CD14-positive monocyte (primary cell): Measurements from ENCODE around the gene SLC24A4. TPM values are rescaled to one million over a fixed set of nuclear protein-coding genes. Genes with fewer than 3 reads are reported as not detected.
A peak's percentile ranks its signal among the peaks of the same experiment; 100 is the strongest.

Experiments
- DNase-seq, 3 donors: peaks; one replicate each; pipeline ENCODE4 v3.0.0-alpha.2; 2011 to 2022
- H2AFZ ChIP-seq: 2 replicates; pipeline ENCODE4 v1.6.0; 2012; ENCODE audit warnings: mild to moderate bottlenecking, low read depth, low read length, inconsistent platforms; ENCODE audit not compliant: insufficient read depth, poor library complexity, severe bottlenecking
- H3K27ac ChIP-seq, 2 donors: 1 replicate in 1 of 2; 2 replicates in 1 of 2; pipeline ENCODE4 v1.5.1; 2012 to 2013; ENCODE audit warnings: low read length in 2 of 2, control low read depth in 1 of 2, inconsistent platforms in 1 of 2, low read depth in 1 of 2, mild to moderate bottlenecking in 1 of 2
- H3K27me3 ChIP-seq, 2 donors: one replicate each; pipeline versions ENCODE4 v1.6.0 to v1.6.1; 2011 to 2013; ENCODE audit warnings: low read length in 2 of 2; ENCODE audit not compliant: control insufficient read depth in 2 of 2, insufficient read depth in 2 of 2
- H3K36me3 ChIP-seq, 2 donors: replicated peaks in 1 of 2; 1 replicate in 1 of 2; 2 replicates in 1 of 2; pipeline versions ENCODE4 v1.5.1 to v1.6.1; 2012 to 2013; ENCODE audit warnings: low read length in 2 of 2, control low read depth in 1 of 2, inconsistent platforms in 1 of 2, mild to moderate bottlenecking in 1 of 2; ENCODE audit not compliant: insufficient read depth in 2 of 2, control insufficient read depth in 1 of 2
- H3K4me1 ChIP-seq, 2 donors: 1 replicate in 1 of 2; 2 replicates in 1 of 2; pipeline versions ENCODE4 v1.5.1 to v1.6.1; 2012 to 2013; ENCODE audit warnings: low read length in 2 of 2, control low read depth in 1 of 2, inconsistent platforms in 1 of 2, mild to moderate bottlenecking in 1 of 2, moderate library complexity in 1 of 2; ENCODE audit not compliant: insufficient read depth in 2 of 2, control insufficient read depth in 1 of 2
- H3K4me2 ChIP-seq: replicated peaks from 2 replicates; pipeline ENCODE3; 2012; ENCODE audit warnings: low read length, moderate library complexity, mild to moderate bottlenecking; ENCODE audit not compliant: poor library complexity, severe bottlenecking; ENCODE audit errors: extremely low read depth
- H3K4me3 ChIP-seq, 3 experiments: fragments of 200-600 bp in 1 of 3; sonication (generic) in 1 of 3; replicated peaks in 1 of 3; 1 replicate in 2 of 3; 2 replicates in 1 of 3; pipeline ENCODE4 v1.5.1; 2011 to 2013; ENCODE audit warnings: low read length in 3 of 3, mild to moderate bottlenecking in 3 of 3, control low read depth in 2 of 3, low read depth in 2 of 3, inconsistent platforms in 1 of 3, moderate library complexity in 1 of 3
- H3K79me2 ChIP-seq: 2 replicates; pipeline ENCODE4 v1.6.0; 2012; ENCODE audit warnings: mild to moderate bottlenecking, control low read depth, inconsistent platforms, low read length, moderate library complexity; ENCODE audit not compliant: insufficient read depth
- H3K9ac ChIP-seq: 2 replicates; pipeline ENCODE4 v1.6.0; 2017; ENCODE audit warnings: low read length, mild to moderate bottlenecking; ENCODE audit not compliant: insufficient read depth, poor library complexity, severe bottlenecking
- H3K9me3 ChIP-seq, 2 donors: replicated peaks in 1 of 2; 1 replicate in 1 of 2; 2 replicates in 1 of 2; pipeline versions ENCODE4 v1.5.1 to v1.6.1; 2012 to 2013; ENCODE audit warnings: low read length in 2 of 2, control low read depth in 1 of 2; ENCODE audit not compliant: control insufficient read depth in 1 of 2, insufficient read depth in 1 of 2
- H4K20me1 ChIP-seq: 2 replicates; pipeline ENCODE4 v1.6.0; 2012; ENCODE audit warnings: mild to moderate bottlenecking, low read length, control low read depth, moderate library complexity; ENCODE audit not compliant: insufficient read depth
- H3K27ac Mint-ChIP-seq, 7 donors: one replicate each; pipeline ENCODE4 v1.8.0; 2020; ENCODE audit warnings: mild to moderate bottlenecking in 7 of 7, mixed read lengths in 7 of 7, moderate library complexity in 6 of 7, inconsistent platforms in 2 of 7
- H3K27me3 Mint-ChIP-seq, 3 donors: one replicate each; pipeline ENCODE4 v1.8.0; 2021 to 2022; ENCODE audit warnings: low read depth in 3 of 3, mild to moderate bottlenecking in 3 of 3, mixed read lengths in 3 of 3, moderate library complexity in 3 of 3, inconsistent platforms in 1 of 3
- H3K36me3 Mint-ChIP-seq, 2 donors: one replicate each; pipeline ENCODE4 v1.8.0; 2020; ENCODE audit warnings: mixed read lengths in 2 of 2, inconsistent platforms in 1 of 2, mild to moderate bottlenecking in 1 of 2
- H3K4me1 Mint-ChIP-seq: one replicate; pipeline ENCODE4 v1.8.0; 2020; ENCODE audit warnings: mild to moderate bottlenecking, mixed read lengths
- H3K4me3 Mint-ChIP-seq, 2 donors: one replicate each; pipeline ENCODE4 v1.8.0; 2020; ENCODE audit warnings: mild to moderate bottlenecking in 2 of 2, mixed read lengths in 2 of 2, moderate library complexity in 1 of 2
- H3K9me3 Mint-ChIP-seq, 7 donors: one replicate each; pipeline ENCODE4 v1.8.0; 2020 to 2022; ENCODE audit warnings: mixed read lengths in 7 of 7, mild to moderate bottlenecking in 6 of 7, moderate library complexity in 6 of 7, inconsistent platforms in 2 of 7
- WGBS: methylation state at CpG from one replicate; pipeline ENCODE4 v1.1.5; 2013; ENCODE audit warnings: missing lambda C conversion rate; ENCODE audit not compliant: insufficient coverage; 5-methylcytosine and 5-hydroxymethylcytosine counted together
- intact Hi-C, 2 donors: fragments of 100-400 bp; cut with micrococcal nuclease; formaldehyde crosslinking; loops; one replicate each; pipeline versions ENCODE4 v1.15.0 to v1.15.1; 2023
- polyA plus RNA-seq, 3 donors: library from polyadenylated mRNA; depleted of rRNA in 1 of 3; unstranded in 2 of 3; stranded (reverse) in 1 of 3; fragments of 300-500 nt in 2 of 3; fragments of >200 nt in 1 of 3; fragmentation: Illumina TruSeq in 2 of 3; gene quantifications; 1 replicate in 2 of 3; 2 replicates in 1 of 3; pipeline ENCODE4 v1.2.3, GENCODE V29; 2012 to 2021
- TF ChIP-seq, protein P1 (sequence below): fragments of 200-600 bp; IDR thresholded peaks from one replicate; pipeline ENCODE4 v1.8.0; 2022; ENCODE audit warnings: antibody characterized with exemption, mild to moderate bottlenecking

SLC24A4 gene
- polyA plus RNA-seq, 3 donors: 20.0 to 41.9 (median 26.5) TPM

DNA sequence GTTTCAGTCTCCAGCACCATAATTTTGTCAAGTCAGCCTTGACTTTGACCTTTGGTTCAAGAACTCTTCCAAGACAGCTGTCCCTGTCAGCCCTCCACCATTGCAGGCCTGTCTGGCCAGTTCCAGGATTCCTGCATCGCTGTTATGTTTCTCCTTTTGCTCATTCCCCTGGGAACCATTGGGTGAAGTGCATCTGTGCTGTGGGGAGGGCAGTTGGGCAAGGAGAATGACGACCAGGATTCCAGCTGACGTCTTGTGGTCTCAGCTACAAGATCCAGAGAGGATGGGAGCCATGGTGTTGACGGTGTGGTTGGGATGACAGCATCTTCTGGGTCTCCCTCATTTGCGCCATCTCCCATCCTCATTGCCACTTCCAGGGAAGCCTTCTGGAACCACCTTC lies 45.9 kb upstream of the SLC24A4 start:
- no peak overlapping the region for H2AFZ ChIP-seq
- no peaks in the 10 kb centered on the region for H3K4me1 ChIP-seq
- TF ChIP-seq, protein P1, sequence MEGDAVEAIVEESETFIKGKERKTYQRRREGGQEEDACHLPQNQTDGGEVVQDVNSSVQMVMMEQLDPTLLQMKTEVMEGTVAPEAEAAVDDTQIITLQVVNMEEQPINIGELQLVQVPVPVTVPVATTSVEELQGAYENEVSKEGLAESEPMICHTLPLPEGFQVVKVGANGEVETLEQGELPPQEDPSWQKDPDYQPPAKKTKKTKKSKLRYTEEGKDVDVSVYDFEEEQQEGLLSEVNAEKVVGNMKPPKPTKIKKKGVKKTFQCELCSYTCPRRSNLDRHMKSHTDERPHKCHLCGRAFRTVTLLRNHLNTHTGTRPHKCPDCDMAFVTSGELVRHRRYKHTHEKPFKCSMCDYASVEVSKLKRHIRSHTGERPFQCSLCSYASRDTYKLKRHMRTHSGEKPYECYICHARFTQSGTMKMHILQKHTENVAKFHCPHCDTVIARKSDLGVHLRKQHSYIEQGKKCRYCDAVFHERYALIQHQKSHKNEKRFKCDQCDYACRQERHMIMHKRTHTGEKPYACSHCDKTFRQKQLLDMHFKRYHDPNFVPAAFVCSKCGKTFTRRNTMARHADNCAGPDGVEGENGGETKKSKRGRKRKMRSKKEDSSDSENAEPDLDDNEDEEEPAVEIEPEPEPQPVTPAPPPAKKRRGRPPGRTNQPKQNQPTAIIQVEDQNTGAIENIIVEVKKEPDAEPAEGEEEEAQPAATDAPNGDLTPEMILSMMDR: no peak
- Mint-ChIP-seq H3K9me3 (peaks cover 0 to 5% (median 0%) of the 10 kb centered on the region in 7 donors), H3K27ac (no peak overlapping the region), H3K27me3 (peaks cover 11 to 17% (median 16%) of the 10 kb centered on the region in 3 donors), H3K36me3 (peaks cover 0 to 2% of the 10 kb centered on the region in 2 donors), H3K4me3 (no peak overlapping the region), H3K4me1 (peaks cover 3% of the 10 kb centered on the region)
- no peak for DNase-seq
- H3K27ac ChIP-seq: no peak overlapping the region
- H3K36me3 ChIP-seq: no peaks in the 10 kb centered on the region
- H3K9ac ChIP-seq: peak overlapping the region; percentile 11
- no peaks in the 10 kb centered on the region for H3K27me3 ChIP-seq
- H3K4me2 ChIP-seq: no peak overlapping the region
- 90% methylated on average over 2 of the region's 5 CpGs for WGBS
- H3K79me2 ChIP-seq: no peaks in the 10 kb centered on the region
- H3K4me3 ChIP-seq: no peak overlapping the region
- no peaks in the 10 kb centered on the region for H3K9me3 ChIP-seq
- intact Hi-C loops: no loop called here
- H4K20me1 ChIP-seq: no peaks in the 10 kb centered on the region

DNA sequence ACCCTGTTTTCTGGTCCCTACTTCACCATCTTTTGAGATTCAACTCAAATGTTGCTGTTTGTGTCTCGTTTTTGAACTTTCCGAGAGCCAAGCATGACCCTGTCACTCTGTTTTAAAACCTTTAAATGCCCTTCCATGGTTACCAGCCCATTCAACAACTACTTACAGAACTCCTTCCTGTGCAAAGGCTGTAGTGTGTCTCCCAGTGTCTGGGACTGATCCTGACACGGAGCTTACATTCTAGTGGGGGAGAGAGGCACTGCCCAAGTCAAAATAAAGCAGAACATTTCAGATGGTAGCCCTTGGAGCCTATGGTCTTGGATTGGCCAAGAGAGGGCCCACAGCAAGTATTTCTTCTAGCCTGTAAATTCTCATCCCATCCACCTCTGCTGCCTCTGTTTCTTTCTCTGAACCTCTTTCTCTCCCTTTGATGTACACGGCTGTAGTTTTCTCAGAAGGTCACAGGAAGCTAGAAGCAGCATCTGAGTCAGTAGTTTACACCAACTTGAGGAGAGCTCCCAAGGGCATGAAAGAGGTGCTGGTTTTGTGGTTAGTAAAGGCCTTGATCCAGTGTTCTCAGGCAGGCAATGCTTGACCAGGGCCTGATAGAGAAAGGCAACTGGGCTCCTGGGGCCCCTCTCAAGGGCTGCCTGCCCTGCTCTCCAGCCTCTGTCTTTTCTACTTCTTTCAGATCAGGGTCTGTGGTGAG lies 42.3 kb upstream of the SLC24A4 start:
- no peaks in the 10 kb centered on the region for H3K9me3 ChIP-seq
- Mint-ChIP-seq H3K27ac (peak overlapping the region in 1 of 7 donors; percentile 44), H3K9me3 (peaks cover 0 to 2% (median 0%) of the 10 kb centered on the region in 7 donors), H3K36me3 (peaks cover 0 to 2% of the 10 kb centered on the region in 2 donors), H3K4me1 (no peaks in the 10 kb centered on the region), H3K4me3 (no peak overlapping the region), H3K27me3 (peaks cover 3 to 9% (median 5%) of the 10 kb centered on the region in 3 donors)
- H3K4me3 ChIP-seq: no peak overlapping the region
- H3K27me3 ChIP-seq: no peaks in the 10 kb centered on the region
- H3K27ac ChIP-seq: no peak overlapping the region
- H3K4me2 ChIP-seq: no peak overlapping the region
- H3K9ac ChIP-seq: no peak overlapping the region
- DNase-seq: no peak
- H3K79me2 ChIP-seq: no peaks in the 10 kb centered on the region
- no peaks in the 10 kb centered on the region for H4K20me1 ChIP-seq
- intact Hi-C loops: no loop called here
- WGBS: 80% methylated on average over 1 of the region's 4 CpGs
- no peaks in the 10 kb centered on the region for H3K4me1 ChIP-seq
- no peak overlapping the region for H2AFZ ChIP-seq
- no peaks in the 10 kb centered on the region for H3K36me3 ChIP-seq
- TF ChIP-seq, protein P1: no peak
